ENCODE results near the gene EEF1AKMT3.

Gene EEF1AKMT3

DNA sequence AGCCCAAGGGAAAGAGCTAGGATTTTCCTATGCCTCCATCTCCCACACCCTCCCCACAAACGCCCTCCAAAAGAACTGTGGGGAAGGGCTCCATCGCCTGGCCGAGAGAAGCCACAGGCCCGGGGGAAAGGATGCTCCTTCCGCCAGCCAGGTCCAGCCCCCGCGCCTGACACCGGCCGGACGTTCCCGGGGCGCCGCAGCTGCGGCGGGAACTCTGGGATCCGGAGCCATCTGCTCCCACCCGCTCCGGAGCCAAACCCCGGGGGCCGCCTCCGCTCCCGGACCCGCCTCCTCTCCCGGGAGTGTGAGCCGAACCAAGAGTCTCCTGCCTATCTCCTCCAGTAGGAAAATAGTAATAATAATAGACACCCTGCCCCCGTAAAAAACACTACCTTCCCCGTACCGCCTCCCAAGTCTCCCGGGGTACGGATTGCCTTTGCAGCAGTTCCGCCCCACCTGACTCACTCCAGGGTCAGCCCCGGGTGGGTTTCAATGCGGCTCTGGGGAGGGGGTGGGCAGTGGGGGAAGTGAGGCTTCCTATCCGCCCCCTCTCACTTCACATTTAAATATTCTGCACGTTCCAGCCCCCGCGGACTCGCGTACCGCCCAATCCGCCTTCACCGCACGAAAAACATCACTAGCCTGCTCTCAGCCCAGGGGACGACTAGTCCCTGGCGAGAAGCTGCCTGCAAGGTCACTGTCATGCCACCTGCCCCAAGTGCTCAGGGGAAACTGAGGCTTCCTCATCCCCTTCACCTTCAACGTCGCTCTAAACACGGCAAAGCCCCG is 36.3 kb upstream of the EEF1AKMT3 start:
- no peak for DNase-seq

DNA sequence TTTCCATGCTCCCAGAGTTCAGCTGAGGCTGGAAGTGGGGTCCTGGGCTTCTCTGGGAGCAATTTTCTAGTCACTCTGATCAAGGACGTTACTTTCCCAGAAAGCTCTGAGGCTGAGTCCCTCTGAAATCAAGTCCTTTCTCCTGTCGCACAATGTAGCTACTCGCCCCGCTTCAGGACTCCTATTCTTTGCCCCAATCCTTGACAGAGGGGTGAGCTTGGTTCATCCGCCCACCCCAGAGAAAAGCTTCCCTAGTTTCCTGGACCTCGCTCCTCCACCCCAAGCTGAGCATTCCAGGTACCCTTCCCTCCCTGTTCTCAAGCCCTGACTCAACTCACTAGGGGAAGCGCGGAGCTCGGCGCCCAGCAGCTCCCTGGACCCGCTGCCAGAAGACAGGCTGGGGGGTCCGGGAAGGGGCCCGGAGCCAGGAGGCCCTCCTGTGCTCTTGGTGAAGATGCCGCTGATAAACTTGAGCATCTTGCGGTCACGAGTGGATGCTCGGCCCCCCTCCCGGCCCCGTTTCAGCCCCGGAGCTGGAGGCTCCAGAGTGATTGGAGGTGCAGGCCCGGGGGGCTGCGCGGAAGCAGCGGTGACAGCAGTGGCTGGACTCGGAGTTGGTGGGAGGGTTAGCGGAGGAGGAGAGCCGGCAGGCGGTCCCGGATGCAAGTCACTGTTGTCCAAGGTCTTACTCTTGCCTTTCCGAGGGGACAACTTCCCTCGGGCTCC is 35.5 kb upstream of the EEF1AKMT3 start:
- DNase-seq: no peak

DNA sequence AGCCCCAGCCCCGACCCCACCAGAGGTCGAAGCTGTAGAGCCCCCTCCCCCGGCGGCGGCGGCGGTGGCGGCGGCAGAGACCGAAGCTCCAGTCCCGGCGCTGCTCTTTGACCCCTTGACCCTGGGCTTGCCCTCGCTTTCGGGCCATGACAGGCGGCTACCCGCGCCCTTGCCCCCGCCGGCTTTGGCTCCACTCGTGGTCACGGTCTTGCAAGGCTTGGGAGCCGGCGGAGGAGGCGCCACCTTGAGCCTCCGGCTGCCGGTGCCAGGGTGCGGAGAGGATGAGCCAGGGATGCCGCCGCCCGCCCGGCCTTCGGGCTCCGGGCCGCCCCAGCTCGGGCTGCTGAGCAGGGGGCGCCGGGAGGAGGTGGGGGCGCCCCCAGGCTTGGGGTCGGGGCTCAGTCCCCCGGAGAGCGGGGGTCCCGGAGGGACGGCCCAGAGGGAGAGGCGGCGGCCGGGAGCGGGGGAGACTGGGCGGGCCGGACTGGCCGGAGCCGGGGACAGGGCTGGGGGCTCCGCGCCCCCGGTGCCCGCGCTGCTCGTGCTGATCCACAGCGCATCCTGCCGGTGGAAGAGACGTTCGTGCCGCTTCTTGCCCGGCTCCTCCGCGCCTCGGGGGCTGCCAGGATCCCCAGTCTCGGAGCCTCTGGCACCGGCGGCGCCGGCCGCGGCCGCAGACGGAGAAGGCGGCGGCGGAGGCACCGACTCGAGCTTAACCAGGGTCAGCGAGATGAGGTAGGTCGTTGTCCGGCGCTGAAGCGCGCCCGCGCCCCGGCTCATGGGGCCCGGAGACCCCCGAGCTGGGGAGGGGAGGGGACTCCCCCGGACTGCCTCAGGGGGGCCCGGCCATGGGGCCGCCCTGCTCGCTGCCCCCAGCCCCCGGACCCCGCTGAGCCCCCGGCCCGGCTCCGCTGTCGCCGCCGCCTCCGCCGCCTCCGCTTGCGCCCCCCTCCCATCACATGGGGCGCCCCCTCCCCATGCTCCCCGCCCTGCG is 34.6 kb upstream of the EEF1AKMT3 start:
- no peak for DNase-seq

DNA sequence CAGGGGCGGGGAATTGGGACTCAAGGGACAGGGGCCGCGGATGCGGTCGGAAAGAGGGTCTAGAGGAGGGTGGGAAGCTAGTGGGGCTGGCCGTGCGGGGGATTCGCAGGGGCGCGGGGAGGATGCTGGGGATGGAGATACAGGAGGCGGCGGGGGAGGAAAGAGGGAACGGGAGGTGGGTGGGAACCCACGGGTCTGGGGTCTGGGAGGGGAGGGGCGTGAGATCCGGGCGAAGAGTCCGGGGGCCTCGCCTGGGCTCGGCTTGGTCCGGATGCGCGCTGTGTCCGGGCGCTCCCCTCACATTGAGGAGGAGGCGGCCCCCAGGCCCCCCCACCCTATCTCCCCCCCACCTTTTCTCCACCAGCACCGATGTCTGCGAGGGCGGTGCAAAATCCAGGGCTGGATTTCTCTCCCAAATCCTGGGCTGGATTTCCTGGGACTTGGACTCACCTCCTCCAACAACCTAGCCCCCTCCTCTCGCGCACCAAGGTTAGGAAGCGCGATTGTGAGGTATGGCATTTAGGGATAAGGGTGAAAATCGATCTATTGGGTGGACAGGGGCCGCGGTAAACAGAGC is 33.7 kb upstream of the EEF1AKMT3 start, which contains the start of gene AGAP2:
Gene AGAP2 (minus strand): TSS at position 82 of the 577 bp plus-strand sequence. CDS start 496 bp downstream, outside the sequence.
- no peak for DNase-seq

DNA sequence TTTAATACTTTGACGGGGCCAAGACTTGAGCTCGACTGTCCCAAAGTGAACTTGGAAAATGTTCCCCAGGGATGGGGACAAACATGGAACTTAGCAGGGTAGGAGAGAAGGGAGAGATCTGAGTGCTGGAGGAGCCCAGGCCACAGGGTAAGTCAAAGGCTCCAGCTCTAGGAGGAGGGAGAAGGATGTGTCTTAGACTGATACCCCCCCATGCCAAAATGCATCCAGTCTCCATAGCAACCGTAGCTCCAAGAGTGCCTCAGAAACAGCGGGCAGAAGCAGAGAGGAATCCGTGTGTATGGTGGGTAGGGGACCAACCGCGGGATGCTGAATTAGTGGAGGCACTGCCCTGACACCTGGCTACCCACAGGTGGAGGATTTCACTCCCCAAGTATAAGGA is 33.0 kb upstream of the EEF1AKMT3 start:
- no peak for DNase-seq

DNA sequence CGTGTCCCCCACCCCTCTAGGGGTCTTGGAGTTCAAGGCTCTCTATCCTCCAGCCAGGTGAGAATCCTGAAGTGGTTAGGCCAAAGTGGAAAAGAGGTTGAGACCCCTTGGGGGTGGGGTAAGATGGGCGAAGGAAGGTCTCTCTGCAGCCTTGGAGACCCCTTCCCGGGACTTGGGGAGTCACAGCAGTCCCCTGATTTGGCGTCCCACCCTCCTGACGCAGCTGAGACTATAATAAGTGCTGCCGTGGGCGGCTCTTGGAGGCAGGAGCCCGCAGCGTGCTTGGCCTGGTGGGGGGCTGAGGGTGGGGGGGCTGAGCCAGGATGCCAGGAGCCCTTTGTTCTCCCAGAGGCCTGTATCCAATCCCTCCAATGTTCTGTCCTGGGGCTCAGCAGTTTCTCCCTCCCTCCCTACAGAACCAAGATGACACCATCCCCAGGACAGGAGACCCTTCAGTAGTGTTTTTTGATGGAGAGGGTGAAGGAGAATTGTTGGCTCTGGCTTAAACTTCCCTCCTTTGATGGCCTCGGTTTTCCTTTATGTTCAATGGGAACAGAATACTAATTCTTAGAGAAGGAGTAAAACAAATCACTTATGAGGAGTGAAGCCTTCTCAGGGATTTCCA is 32.4 kb upstream of the EEF1AKMT3 start:
- DNase-seq: no peak

DNA sequence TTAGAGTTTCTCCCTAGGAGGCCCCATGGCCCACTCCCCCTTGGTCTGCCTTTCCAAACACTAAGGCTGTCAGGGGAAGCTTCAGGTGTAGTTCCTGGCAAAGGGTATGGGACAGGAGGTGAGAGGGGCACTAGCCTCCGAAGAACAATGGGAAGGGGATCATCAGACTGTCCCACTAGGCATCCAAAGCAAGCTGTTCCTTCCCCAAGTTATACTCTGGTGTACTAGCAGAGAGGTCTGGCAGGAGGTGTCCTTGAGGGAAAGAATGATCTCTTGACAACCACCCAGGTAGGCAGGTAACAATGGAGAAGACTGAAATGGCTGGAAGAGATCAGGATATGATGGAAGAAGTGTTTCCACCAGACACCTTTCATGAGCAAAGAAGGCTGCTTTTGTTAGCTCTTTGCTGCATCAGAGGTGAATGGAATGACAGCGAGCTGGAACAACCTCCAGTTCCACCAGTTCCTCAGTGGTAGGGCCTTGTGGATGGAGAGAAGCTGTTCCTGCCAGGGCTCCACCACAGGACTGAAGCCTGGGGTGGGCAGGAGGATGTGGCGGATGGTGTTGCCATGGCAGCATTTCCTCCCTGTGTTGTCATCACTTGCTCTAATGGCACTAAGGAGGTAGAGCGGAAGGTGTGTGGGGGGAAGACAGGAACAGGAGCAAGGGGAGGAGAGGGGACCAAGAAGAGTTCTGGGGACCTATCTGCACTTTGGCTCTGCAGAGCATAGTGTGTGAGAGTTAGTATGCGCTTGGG is 31.6 kb upstream of the EEF1AKMT3 start:
- DNase-seq: peak; percentile 89

DNA sequence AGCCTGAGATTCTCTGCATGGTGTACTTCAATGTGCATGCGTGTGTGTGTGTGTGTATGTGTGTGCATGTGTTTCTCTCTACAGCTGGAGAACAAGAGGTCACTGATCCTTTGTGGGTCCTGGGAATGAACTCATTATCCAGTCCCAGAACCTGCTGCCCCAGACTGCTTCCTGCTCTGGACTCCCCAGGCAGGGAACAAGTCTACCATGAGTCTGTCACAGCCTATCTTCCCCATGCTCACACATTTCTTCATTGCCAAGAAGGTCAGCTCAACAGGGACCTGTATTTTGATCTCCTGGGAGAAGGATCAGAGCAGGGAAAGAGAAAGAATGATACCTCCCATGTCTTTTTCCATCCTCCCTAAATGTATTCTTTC is 31.0 kb upstream of the EEF1AKMT3 start:
- no peak for DNase-seq

DNA sequence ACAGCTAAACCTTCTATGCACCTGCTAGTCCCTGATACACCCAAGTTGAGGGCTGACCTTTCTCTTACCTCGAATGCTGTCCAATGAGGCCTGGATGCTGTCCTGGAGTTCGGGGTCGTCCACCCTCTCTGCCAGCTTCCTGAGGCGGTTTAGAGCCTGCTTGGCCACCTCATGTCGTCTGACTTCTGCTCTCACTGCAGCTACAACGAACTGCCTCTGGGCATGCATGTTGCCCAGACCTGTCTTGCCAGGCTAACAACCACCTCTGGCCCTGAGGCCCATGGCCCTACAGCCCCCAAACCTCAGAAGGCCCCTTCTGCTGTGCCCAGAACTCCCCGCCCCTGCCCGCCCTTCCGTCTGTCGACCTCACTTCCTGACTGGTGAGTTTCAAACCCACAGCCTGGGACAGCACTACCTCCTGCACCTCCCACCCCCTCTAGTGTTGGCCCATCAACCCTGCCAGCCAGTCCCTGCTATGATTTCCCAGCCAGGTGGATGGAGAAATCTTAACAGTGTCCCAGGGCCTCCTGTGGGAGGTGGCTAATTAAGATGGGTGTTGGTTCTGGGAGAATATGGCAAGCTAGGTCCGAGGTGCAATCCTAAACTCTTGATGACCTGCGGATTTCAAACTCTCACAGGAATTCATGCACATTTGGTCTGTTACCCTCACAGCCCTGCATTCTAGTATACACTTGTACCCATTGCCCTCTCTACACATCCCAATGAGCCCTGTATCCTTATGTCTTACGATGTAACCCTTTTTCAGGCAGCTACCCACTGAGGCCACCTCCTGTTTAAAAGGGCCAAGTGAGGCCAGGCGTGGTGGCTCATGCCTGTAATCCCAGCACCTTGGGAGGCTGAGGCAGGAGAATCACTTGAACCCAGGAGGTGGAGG is 30.3 kb upstream of the EEF1AKMT3 start:
- DNase-seq: peak; percentile 90

DNA sequence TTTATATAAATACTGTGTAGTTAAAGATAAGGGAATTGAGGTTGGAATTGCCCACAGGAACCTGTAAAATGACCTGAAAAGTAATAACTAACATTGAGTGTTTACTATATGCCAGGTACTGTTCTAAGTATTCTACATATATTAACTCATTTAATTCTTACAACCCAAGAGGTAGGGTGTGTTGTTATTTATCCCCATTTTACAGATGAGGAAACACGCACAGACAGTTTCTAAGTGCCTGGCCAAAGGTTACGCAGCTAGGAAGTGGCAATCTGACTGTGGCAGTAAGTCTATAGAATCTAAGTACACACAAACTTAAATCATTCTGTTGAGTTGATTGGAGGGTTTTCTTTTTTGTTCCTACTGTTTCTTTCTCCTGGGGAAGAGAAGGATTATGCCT is 28.6 kb upstream of the EEF1AKMT3 start:
- DNase-seq: no peak

DNA sequence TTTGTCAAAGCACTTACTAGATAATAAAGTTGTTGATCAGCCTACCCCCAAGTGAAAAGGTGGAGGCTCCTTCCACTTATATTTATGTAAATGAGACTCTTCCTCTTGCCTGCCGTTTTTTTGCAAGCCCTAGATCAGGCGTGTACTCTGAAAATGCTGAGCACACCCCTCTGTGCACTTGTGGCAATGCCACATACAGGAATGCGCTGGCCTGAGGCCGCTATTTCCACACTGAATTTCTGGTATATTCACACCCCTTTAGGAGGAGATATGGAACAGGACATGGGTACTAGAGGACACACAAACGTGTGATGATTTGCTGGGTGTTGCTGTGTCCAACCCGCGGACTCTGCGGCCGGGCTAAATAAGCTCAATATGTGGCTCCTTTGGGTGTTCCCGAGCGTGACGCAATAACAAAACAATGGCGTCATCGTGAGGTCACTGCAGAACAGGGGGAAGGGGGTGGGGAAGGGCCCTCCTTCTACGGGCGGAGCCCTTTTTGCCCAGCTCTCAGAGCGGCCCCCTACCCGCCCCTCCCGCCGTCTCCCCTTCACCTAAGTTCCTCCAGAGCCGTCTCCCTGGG is 28.1 kb upstream of the EEF1AKMT3 start:
- DNase-seq: peak; percentile 87

DNA sequence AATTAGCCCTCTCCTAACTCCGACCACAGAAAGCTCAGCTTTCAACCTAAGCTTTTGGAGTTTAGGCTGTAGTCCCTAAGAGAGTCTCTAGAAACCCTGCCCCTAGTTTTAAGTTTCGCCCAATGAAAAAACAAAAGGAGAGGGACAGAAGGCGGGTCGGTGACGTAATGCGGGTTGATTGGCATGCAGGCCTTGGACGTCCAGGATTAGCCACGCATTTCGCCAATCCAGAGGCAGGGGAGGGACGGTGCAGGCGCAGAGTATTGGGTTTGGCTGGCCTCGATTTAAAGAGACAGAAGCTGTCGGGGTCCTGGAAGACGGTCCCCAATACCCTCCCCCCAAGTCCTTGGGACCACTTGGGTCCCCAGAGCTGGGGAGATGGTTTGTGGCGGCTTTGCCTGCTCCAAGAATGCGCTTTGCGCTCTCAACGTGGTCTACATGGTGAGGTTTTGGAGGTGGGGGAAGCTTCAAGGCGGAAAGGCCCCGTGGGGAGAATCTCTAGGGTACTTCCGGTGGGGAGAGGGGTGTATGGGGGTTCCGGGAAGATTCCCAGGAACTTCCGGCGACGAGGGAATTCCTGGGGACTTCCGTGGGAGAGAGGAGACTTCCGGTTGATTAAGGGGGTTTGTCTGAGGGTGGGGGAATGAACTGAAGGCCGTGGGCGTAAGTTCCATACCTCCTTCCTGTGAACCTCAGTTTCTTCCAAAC is 27.5 kb upstream of the EEF1AKMT3 start, which contains the start of gene TSPAN31:
Gene TSPAN31 (plus strand): TSS at position 263 of the 708 bp plus-strand sequence. CDS start 116 bp downstream, at position 379.
- DNase-seq: peak; percentile 96

DNA sequence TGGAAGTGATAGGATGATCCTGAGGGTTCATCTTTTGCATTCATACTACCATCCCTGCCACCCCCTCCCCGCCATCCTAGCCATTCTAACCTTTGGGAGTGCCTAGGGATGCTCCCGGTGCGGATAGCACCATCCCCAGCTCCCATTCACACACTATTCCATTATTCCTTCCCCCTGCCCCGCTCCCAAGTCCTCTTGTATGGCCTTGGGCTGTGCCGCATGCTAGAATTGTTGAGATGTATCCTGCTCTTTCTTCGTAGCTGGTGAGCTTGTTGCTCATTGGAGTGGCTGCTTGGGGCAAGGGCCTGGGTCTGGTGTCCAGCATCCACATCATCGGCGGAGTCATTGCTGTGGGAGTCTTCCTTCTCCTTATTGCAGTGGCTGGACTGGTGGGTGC is 26.9 kb upstream of the EEF1AKMT3 start:
- no peak for DNase-seq

DNA sequence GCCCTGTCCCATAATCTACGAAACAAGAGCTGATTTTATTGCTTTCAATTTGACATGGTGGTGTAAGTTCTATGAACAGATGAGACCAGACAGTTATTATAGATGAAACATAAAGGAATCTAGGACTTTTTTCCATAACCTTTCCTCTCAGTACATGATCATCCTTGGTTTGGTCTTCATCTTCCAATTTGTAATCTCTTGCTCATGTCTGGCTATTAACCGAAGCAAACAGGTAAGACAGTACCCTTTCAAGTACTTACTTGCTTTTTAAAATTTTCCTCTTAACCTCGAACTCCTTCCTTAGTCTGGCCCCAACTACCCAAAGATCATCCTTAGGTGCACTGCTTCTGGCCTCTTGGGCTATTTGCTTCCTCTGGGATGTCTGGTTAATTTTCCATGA is 26.4 kb upstream of the EEF1AKMT3 start:
- no peak for DNase-seq

DNA sequence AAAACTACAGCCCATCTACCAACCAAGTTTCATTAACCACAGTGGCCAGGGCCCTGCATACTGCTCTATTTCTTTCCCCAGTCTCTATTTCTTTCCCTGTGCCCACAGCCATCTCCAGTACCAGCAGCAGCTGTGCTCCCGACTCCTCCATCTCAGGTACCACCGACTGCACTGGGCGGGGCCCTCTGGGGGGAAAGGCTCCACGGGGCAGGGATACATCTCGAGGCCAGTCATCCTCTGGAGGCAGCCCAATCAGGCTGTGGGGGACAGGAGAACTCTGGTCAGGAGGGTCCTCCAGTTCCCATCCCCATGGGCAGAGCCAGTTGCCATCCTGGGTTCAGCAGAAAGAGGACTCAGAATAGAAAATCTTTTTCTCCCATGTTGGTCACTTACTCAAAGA is 23.4 kb upstream of the EEF1AKMT3 start:
- no peak for DNase-seq

DNA sequence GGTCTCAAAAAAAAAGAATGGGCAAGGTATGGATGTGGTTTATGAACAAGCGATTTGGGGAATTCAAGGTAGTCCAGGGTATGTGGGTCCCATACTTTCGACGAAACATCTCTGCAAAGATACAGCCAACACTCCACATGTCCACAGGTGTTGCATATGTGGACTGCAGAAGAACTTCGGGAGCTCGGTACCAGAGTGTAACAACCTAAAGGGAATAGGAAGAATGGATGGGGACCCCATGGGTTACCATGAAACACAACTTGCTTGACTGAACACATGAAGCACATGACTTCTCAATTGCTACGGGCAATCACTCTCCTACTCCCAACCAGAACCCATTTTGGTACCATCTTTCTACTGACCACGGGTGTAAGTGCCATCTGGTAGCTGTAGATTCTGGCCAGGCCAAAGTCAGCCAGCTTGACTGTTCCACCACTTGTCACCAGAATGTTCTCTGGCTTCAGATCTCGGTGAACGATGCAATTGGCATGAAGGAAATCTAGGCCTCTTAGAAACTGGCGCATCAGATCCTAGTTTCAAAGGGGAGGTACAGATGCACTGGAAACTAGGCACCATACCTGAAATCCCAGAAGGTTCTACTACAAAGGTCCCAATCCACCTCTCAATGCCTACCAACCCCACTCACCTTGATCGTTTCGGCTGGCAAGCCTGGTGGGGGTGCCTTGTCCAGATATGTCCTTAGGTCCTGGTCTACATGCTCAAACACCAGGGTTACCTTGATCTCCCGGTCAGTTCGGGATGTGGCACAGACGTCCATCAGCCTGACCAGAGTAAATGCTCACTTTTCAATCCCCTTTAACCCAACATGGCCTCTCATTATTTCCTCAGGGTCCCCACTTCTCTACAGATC is 21.6 kb upstream of the EEF1AKMT3 start:
- no peak for DNase-seq

DNA sequence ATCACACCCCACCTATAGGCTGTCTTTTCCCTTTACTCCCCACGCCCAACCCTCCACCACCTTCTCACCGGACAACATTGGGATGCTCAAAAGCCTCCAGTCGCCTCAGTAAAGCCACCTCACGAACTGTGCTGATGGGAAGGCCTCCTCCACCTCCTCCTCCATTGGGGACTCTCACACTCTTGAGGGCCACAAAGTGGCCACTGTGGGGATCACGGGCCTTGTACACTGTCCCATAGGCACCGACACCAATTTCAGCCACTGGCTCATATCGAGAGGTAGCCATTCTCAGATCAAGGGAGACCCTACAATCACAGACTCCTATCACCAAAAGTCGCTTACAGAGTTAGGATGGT is 21.0 kb upstream of the EEF1AKMT3 start:
- no peak for DNase-seq

Data from CD4-positive, alpha-beta T cell treated with Interleukin-10 for 1 hour (primary cell).